Adrenal gland (tissue), 5 donors: ENCODE results near the gene DCP1A.

ENCODE experiments used
- POLR2A ChIP-seq, 2 donors: fragments of 450-650 bp; IDR thresholded peaks; one replicate each; pipeline ENCODE4 v1.6.1; 2017; ENCODE audit warnings: antibody characterized with exemption in 2 of 2, mild to moderate bottlenecking in 2 of 2, moderate library complexity in 1 of 2
- TF ChIP-seq, protein P1 (sequence below), 6 experiments: fragments of 450-650 bp in 4 of 6; fragments of 200-600 bp in 2 of 6; sonication (generic) in 1 of 6; IDR thresholded peaks; 1 replicate in 5 of 6; 2 replicates in 1 of 6; pipeline versions ENCODE4 v1.5.1 to v1.8.0; 2016 to 2021; ENCODE audit warnings: antibody characterized with exemption in 6 of 6, mild to moderate bottlenecking in 2 of 6, moderate library complexity in 1 of 6
- donor health status: DM: no; HTN: no; CAD: no.

GRCh38 chr3:53234841-53235232 is 112.5 kb downstream of the DCP1A start:
- TF ChIP-seq, protein P1, sequence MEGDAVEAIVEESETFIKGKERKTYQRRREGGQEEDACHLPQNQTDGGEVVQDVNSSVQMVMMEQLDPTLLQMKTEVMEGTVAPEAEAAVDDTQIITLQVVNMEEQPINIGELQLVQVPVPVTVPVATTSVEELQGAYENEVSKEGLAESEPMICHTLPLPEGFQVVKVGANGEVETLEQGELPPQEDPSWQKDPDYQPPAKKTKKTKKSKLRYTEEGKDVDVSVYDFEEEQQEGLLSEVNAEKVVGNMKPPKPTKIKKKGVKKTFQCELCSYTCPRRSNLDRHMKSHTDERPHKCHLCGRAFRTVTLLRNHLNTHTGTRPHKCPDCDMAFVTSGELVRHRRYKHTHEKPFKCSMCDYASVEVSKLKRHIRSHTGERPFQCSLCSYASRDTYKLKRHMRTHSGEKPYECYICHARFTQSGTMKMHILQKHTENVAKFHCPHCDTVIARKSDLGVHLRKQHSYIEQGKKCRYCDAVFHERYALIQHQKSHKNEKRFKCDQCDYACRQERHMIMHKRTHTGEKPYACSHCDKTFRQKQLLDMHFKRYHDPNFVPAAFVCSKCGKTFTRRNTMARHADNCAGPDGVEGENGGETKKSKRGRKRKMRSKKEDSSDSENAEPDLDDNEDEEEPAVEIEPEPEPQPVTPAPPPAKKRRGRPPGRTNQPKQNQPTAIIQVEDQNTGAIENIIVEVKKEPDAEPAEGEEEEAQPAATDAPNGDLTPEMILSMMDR (IDR thresholded peaks at IDR 0.05), result no peak
- TF ChIP-seq POLR2A (IDR thresholded peaks at IDR 0.05), result no peak
